Esophagus squamous epithelium (tissue), 4 donors: ENCODE results near the gene CCDC69.

Experiments used
- POLR2A ChIP-seq, 4 donors: fragments of 450-650 bp; IDR thresholded peaks; one replicate each; pipeline ENCODE4 v1.6.1; 2017; ENCODE audit warnings: antibody characterized with exemption in 4 of 4, mild to moderate bottlenecking in 4 of 4, moderate library complexity in 3 of 4
- TF ChIP-seq, protein P1 (sequence below), 6 experiments: fragments of 450-650 bp in 4 of 6; fragments of 200-600 bp in 2 of 6; sonication (generic) in 2 of 6; IDR thresholded peaks; one replicate each; pipeline ENCODE4 v1.5.1; 2016 to 2019; ENCODE audit warnings: antibody characterized with exemption in 6 of 6, mild to moderate bottlenecking in 4 of 6, moderate library complexity in 4 of 6

- TF ChIP-seq, protein P1, sequence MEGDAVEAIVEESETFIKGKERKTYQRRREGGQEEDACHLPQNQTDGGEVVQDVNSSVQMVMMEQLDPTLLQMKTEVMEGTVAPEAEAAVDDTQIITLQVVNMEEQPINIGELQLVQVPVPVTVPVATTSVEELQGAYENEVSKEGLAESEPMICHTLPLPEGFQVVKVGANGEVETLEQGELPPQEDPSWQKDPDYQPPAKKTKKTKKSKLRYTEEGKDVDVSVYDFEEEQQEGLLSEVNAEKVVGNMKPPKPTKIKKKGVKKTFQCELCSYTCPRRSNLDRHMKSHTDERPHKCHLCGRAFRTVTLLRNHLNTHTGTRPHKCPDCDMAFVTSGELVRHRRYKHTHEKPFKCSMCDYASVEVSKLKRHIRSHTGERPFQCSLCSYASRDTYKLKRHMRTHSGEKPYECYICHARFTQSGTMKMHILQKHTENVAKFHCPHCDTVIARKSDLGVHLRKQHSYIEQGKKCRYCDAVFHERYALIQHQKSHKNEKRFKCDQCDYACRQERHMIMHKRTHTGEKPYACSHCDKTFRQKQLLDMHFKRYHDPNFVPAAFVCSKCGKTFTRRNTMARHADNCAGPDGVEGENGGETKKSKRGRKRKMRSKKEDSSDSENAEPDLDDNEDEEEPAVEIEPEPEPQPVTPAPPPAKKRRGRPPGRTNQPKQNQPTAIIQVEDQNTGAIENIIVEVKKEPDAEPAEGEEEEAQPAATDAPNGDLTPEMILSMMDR (IDR thresholded peaks at IDR 0.05): peak in 3 of 6 experiments; percentile 7 to 21 (median 13)
- no peak for TF ChIP-seq POLR2A (IDR thresholded peaks at IDR 0.05)
Observed at GRCh38 chr5:151219789-151220188, 4.1 kb downstream of the CCDC69 start.
